ENCODE measurements around the gene ENPP3.

Gene ENPP3

GRCh38 chr6:131787079-131787478, 150.0 kb downstream of the ENPP3 start:
- Histone ChIP-seq H3K4me3 (ENCODE audit: low read length in 2 of 2) (no peak overlapping the region), H3K9me3 (replicated peaks in 1 of 2; ENCODE audit: control insufficient read depth in 2 of 2, insufficient read depth in 1 of 2, low read depth in 1 of 2, low read length in 2 of 2) (no peaks in the 10 kb centered on the region), H2BK12ac (ENCODE audit: low read length) (no peak overlapping the region), H3K9ac (ENCODE audit: low read depth, low read length, poor library complexity) (no peak overlapping the region), H3K14ac (ENCODE audit: low read length) (no peak overlapping the region), H2AFZ (ENCODE audit: low read length) (no peak overlapping the region), H3K4ac (ENCODE audit: low read length) (no peak overlapping the region), H3K79me1 (ENCODE audit: low read depth, low read length) (no peaks in the 10 kb centered on the region), H3K23ac (ENCODE audit: low read depth, low read length, poor library complexity) (no peak overlapping the region), H3K27ac (replicated peaks; ENCODE audit: low read length) (no peak overlapping the region), H3K4me1 (ENCODE audit: control insufficient read depth in 2 of 2, insufficient read depth in 1 of 2, low read depth in 1 of 2, low read length in 2 of 2) (peaks cover 0 to 2% of the 10 kb centered on the region in 2 donors), H4K91ac (ENCODE audit: low read depth, low read length, poor library complexity) (no peak overlapping the region), H3K18ac (ENCODE audit: low read length) (no peak overlapping the region), H2BK5ac (ENCODE audit: low read length) (no peak overlapping the region), H2BK120ac (ENCODE audit: low read depth, low read length) (no peak overlapping the region), H2BK15ac (ENCODE audit: low read length) (no peak overlapping the region), H4K8ac (ENCODE audit: low read depth, low read length) (no peak overlapping the region), H3K4me2 (ENCODE audit: insufficient read depth, low read length, poor library complexity, severe bottlenecking) (no peak overlapping the region), H3K27me3 (ENCODE audit: control insufficient read depth in 3 of 3, insufficient read depth in 3 of 3, low read depth in 1 of 3, low read length in 3 of 3) (peaks cover 0 to 2% (median 0%) of the 10 kb centered on the region in 3 experiments), H2AK5ac (ENCODE audit: low read depth, low read length) (no peak overlapping the region), H3K36me3 (replicated peaks in 1 of 2; ENCODE audit: control insufficient read depth in 2 of 2, insufficient read depth in 2 of 2, low read length in 2 of 2) (no peaks in the 10 kb centered on the region)
- DNase-seq (ENCODE audit: low spot score), result no peak

DNA sequence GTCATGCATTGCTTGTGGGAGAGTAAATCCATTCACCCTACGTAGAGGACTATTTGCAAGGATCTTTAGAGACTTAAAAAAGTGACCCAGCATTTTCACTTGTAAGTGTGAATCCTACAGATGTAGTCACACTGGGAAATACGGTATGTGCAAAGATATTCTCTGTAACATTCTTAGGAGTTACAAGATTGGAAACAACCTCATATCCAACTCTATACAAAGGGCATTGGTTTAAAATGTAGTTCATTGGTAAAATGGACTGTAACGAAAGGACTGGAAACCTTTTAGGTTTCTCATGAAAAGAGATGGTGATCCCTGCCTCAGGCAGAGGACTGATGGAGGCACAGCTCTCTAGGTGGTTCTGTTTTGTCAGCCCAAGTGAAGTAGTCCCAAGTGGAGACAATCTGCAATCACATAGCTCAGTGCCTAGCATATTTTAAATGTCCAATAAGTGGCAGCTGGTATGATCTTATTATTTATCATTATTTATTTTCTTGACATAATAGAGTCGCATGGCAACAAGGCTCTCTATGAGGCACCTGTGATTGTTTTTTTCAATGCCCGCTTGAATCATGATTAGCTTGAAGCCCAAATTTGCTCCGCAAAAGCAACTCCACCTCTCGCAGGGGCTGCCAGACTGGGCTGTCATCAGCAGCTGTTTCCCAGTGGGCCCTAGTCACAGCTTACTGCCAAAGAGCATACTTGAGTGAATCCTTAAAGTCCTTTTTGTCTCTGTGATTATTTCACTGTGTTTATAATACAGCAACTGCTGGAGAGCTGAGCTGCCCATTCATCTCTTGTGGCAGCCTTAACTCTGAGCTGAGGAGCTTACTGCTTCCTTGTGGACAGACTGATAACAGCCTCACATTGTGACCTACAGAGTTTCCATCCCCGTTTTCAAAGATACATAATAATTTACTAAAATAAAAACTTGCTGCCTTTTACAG, 150.9 kb downstream of the ENPP3 start:
- no peak overlapping the region for H2BK120ac ChIP-seq (ENCODE audit: low read depth, low read length)
- no peaks in the 10 kb centered on the region for H3K9me3 ChIP-seq (replicated peaks in 1 of 2; ENCODE audit: control insufficient read depth in 2 of 2, insufficient read depth in 1 of 2, low read depth in 1 of 2, low read length in 2 of 2)
- no peak overlapping the region for H3K4ac ChIP-seq (ENCODE audit: low read length)
- no CpG with 5 or more reads among the region's 8 CpGs for WGBS, 2 donors (ENCODE audit: extremely low coverage in 2 of 2, insufficient read length in 2 of 2, insufficient replicate concordance in 1 of 2)
- H3K79me1 ChIP-seq (ENCODE audit: low read depth, low read length), result no peaks in the 10 kb centered on the region
- H3K23ac ChIP-seq (ENCODE audit: low read depth, low read length, poor library complexity), result no peak overlapping the region
- no peak overlapping the region for H2AFZ ChIP-seq (ENCODE audit: low read length)
- DNase-seq (ENCODE audit: low spot score), result no peak
- no peak overlapping the region for H3K9ac ChIP-seq (ENCODE audit: low read depth, low read length, poor library complexity)
- peaks cover 0 to 2% of the 10 kb centered on the region in 2 donors for H3K4me1 ChIP-seq (ENCODE audit: control insufficient read depth in 2 of 2, insufficient read depth in 1 of 2, low read depth in 1 of 2, low read length in 2 of 2)
- no peak overlapping the region for H3K18ac ChIP-seq (ENCODE audit: low read length)
- no peak overlapping the region for H4K91ac ChIP-seq (ENCODE audit: low read depth, low read length, poor library complexity)
- H2BK15ac ChIP-seq (ENCODE audit: low read length), result no peak overlapping the region
- H2AK5ac ChIP-seq (ENCODE audit: low read depth, low read length), result no peak overlapping the region
- H3K14ac ChIP-seq (ENCODE audit: low read length), result no peak overlapping the region
- no peak overlapping the region for H2BK12ac ChIP-seq (ENCODE audit: low read length)
- H4K8ac ChIP-seq (ENCODE audit: low read depth, low read length), result no peak overlapping the region
- H3K27me3 ChIP-seq (ENCODE audit: control insufficient read depth in 3 of 3, insufficient read depth in 3 of 3, low read depth in 1 of 3, low read length in 3 of 3), result peaks cover 0 to 2% (median 0%) of the 10 kb centered on the region in 3 experiments
- no peak overlapping the region for H3K27ac ChIP-seq (replicated peaks; ENCODE audit: low read length)
- no peak overlapping the region for H2BK5ac ChIP-seq (ENCODE audit: low read length)
- no peak overlapping the region for H3K4me3 ChIP-seq (ENCODE audit: low read length in 2 of 2)
- H3K4me2 ChIP-seq (ENCODE audit: insufficient read depth, low read length, poor library complexity, severe bottlenecking), result no peak overlapping the region
- no peaks in the 10 kb centered on the region for H3K36me3 ChIP-seq (replicated peaks in 1 of 2; ENCODE audit: control insufficient read depth in 2 of 2, insufficient read depth in 2 of 2, low read length in 2 of 2)

DNA sequence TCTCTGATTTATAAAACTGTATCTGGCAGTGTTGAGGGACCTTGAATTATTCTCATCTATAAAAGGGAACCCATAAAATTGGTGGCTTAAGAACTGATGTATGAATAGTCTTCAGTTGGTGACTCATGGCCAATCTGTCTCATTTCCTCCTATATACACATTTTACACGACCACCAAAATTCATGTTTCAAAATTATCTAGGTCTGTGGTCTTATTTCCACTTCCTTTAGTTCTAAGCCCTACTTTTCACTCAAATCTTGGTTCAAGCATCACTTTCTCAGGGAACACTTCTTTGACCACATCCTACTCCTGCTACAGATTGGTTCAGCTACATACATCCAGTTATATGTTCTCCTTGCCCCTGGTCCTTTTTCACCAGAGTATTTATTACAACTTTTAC, 152.1 kb downstream of the ENPP3 start:
- no CpG with 5 or more reads among the region's 1 CpG for WGBS, 2 donors (ENCODE audit: extremely low coverage in 2 of 2, insufficient read length in 2 of 2, insufficient replicate concordance in 1 of 2)
- Histone ChIP-seq H3K23ac (ENCODE audit: low read depth, low read length, poor library complexity) (no peak overlapping the region), H2BK12ac (ENCODE audit: low read length) (no peak overlapping the region), H3K9me3 (replicated peaks in 1 of 2; ENCODE audit: control insufficient read depth in 2 of 2, insufficient read depth in 1 of 2, low read depth in 1 of 2, low read length in 2 of 2) (no peaks in the 10 kb centered on the region), H2BK120ac (ENCODE audit: low read depth, low read length) (no peak overlapping the region), H2BK5ac (ENCODE audit: low read length) (no peak overlapping the region), H3K79me1 (ENCODE audit: low read depth, low read length) (no peaks in the 10 kb centered on the region), H3K36me3 (replicated peaks in 1 of 2; ENCODE audit: control insufficient read depth in 2 of 2, insufficient read depth in 2 of 2, low read length in 2 of 2) (no peaks in the 10 kb centered on the region), H3K14ac (ENCODE audit: low read length) (no peak overlapping the region), H3K4me1 (ENCODE audit: control insufficient read depth in 2 of 2, insufficient read depth in 1 of 2, low read depth in 1 of 2, low read length in 2 of 2) (peaks cover 0 to 2% of the 10 kb centered on the region in 2 donors), H3K4ac (ENCODE audit: low read length) (no peak overlapping the region), H3K9ac (ENCODE audit: low read depth, low read length, poor library complexity) (no peak overlapping the region), H3K4me2 (ENCODE audit: insufficient read depth, low read length, poor library complexity, severe bottlenecking) (no peak overlapping the region), H3K27ac (replicated peaks; ENCODE audit: low read length) (no peak overlapping the region), H4K8ac (ENCODE audit: low read depth, low read length) (no peak overlapping the region), H2BK15ac (ENCODE audit: low read length) (no peak overlapping the region), H2AFZ (ENCODE audit: low read length) (no peak overlapping the region), H2AK5ac (ENCODE audit: low read depth, low read length) (no peak overlapping the region), H3K4me3 (ENCODE audit: low read length in 2 of 2) (no peak overlapping the region), H4K91ac (ENCODE audit: low read depth, low read length, poor library complexity) (no peak overlapping the region), H3K18ac (ENCODE audit: low read length) (no peak overlapping the region), H3K27me3 (ENCODE audit: control insufficient read depth in 3 of 3, insufficient read depth in 3 of 3, low read depth in 1 of 3, low read length in 3 of 3) (peaks cover 0 to 2% (median 0%) of the 10 kb centered on the region in 3 experiments)
- no peak for DNase-seq (ENCODE audit: low spot score)

DNA sequence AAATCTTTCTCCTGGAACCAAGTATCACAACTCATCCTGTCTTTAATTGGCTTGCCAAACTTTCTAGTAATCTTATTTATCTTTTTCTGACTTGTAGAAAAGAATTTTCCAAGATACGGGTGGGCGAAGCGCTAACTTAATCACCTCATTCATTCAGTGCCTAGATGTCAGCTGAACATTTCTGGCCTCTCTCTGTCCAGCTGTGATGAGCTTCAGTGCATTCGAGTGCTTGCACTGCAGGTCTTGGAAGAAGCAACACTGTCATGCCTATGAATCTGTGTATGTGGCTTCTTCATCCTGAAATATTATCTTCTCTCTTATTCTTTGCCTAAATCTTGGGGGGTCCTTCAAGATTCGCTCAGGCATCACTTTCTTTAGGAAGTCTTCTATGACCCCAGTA, 154.4 kb downstream of the ENPP3 start:
- no peak for DNase-seq (ENCODE audit: low spot score)
- no CpG with 5 or more reads among the region's 5 CpGs for WGBS, 2 donors (ENCODE audit: extremely low coverage in 2 of 2, insufficient read length in 2 of 2, insufficient replicate concordance in 1 of 2)
- H2AK5ac ChIP-seq (ENCODE audit: low read depth, low read length), result no peak overlapping the region

More for the DNA sequence above, 154.4 kb downstream of the ENPP3 start:
- Histone ChIP-seq H3K4me3 (ENCODE audit: low read length in 2 of 2) (no peak overlapping the region), H3K18ac (ENCODE audit: low read length) (no peak overlapping the region), H2AFZ (ENCODE audit: low read length) (no peak overlapping the region), H3K36me3 (replicated peaks in 1 of 2; ENCODE audit: control insufficient read depth in 2 of 2, insufficient read depth in 2 of 2, low read length in 2 of 2) (no peaks in the 10 kb centered on the region), H3K27me3 (ENCODE audit: control insufficient read depth in 3 of 3, insufficient read depth in 3 of 3, low read depth in 1 of 3, low read length in 3 of 3) (peaks cover 0 to under 1% (median 0%) of the 10 kb centered on the region in 3 experiments), H3K4ac (ENCODE audit: low read length) (no peak overlapping the region), H4K91ac (ENCODE audit: low read depth, low read length, poor library complexity) (no peak overlapping the region), H3K4me2 (ENCODE audit: insufficient read depth, low read length, poor library complexity, severe bottlenecking) (no peak overlapping the region), H2BK5ac (ENCODE audit: low read length) (no peak overlapping the region), H3K4me1 (ENCODE audit: control insufficient read depth in 2 of 2, insufficient read depth in 1 of 2, low read depth in 1 of 2, low read length in 2 of 2) (peaks cover 0 to 2% of the 10 kb centered on the region in 2 donors), H2BK15ac (ENCODE audit: low read length) (no peak overlapping the region), H2BK120ac (ENCODE audit: low read depth, low read length) (no peak overlapping the region), H4K8ac (ENCODE audit: low read depth, low read length) (no peak overlapping the region), H3K27ac (replicated peaks; ENCODE audit: low read length) (no peak overlapping the region), H3K9ac (ENCODE audit: low read depth, low read length, poor library complexity) (no peak overlapping the region), H3K23ac (ENCODE audit: low read depth, low read length, poor library complexity) (no peak overlapping the region), H3K9me3 (replicated peaks in 1 of 2; ENCODE audit: control insufficient read depth in 2 of 2, insufficient read depth in 1 of 2, low read depth in 1 of 2, low read length in 2 of 2) (no peaks in the 10 kb centered on the region), H3K79me1 (ENCODE audit: low read depth, low read length) (no peaks in the 10 kb centered on the region), H3K14ac (ENCODE audit: low read length) (no peak overlapping the region), H2BK12ac (ENCODE audit: low read length) (no peak overlapping the region)

All from neuronal stem cell (in vitro differentiated cells).